GM12801 (cell line): ENCODE data around the gene ATAD2B.

Experiments
- CTCF ChIP-seq: IDR thresholded peaks from one replicate; pipeline ENCODE4 v1.5.1; 2011; ENCODE audit warnings: control low read depth; ENCODE audit not compliant: insufficient read length; ENCODE audit errors: extremely low read depth

ATAD2B gene

GRCh38 chr2:23698721-23699579 lies 228.0 kb downstream of the ATAD2B start:
- no peak for TF ChIP-seq CTCF
